Activated naive CD4-positive, alpha-beta T cell treated with anti-CD3 and anti-CD28 coated beads for 36 hours (primary cell): ENCODE data around the gene PHYHIPL. TPM values are rescaled to one million over a fixed set of nuclear protein-coding genes. Genes with fewer than 3 reads are reported as not detected.

Experiments used
- CTCF ChIA-PET: fragments of 350-600 bp; sonication (Branson Sonifier 250); formaldehyde crosslinking; loops from one replicate; lab custom pipeline; 2021; ENCODE audit warnings: antibody characterized with exemption; lab: Charles Lee
- DNase-seq: peaks from one replicate; pipeline ENCODE4 v3.0.0-alpha.2; 2020
- H3K27ac Mint-ChIP-seq: one replicate; pipeline ENCODE4 v1.8.0; 2021; ENCODE audit warnings: mild to moderate bottlenecking, mixed read lengths
- H3K27me3 Mint-ChIP-seq: one replicate; pipeline ENCODE4 v1.8.0; 2021; ENCODE audit warnings: low read depth, mixed read lengths
- H3K36me3 Mint-ChIP-seq: one replicate; pipeline ENCODE4 v1.8.0; 2021; ENCODE audit warnings: low read depth, mixed read lengths
- H3K4me1 Mint-ChIP-seq: one replicate; pipeline ENCODE4 v1.8.0; 2021; ENCODE audit warnings: low read depth, mixed read lengths
- H3K4me3 Mint-ChIP-seq: one replicate; pipeline ENCODE4 v1.8.0; 2021; ENCODE audit warnings: mild to moderate bottlenecking, moderate library complexity, mixed read lengths
- H3K9me3 Mint-ChIP-seq: one replicate; pipeline ENCODE4 v1.8.0; 2021; ENCODE audit warnings: mixed read lengths
- intact Hi-C: fragments of 100-400 bp; cut with micrococcal nuclease; formaldehyde crosslinking; loops from one replicate; pipeline ENCODE4 v1.15.1; 2023
- total RNA-seq, 2 experiments: library from RNA; stranded (reverse); gene quantifications; one replicate each; pipeline ENCODE4 v1.2.3, GENCODE V29; 2021

PHYHIPL gene
- total RNA-seq, 2 experiments from 2014 or later: not detected

DNA sequence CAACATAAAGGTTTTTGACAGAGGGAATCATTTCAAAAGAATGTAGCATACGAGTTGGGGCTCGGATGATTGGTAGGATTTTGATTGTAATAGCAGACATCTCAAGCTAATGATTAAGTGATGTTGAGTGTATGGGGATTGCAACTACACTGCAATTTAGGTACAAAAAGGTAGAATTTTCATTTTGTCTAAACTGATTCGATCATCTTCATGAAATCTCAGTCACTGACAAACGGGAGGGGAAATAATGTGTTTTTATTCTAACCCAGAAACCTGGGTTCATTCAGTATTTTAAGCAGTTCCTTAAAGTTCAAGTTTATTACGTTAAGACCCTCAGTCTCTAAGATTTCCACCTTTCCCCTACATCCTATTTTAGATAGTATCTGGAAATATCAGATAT, 3.9 kb upstream of the PHYHIPL start:
- Mint-ChIP-seq H3K4me1 (peaks cover 7% of the 10 kb centered on the region), H3K4me3 (no peak overlapping the region), H3K36me3 (peaks cover 3% of the 10 kb centered on the region), H3K9me3 (peaks cover 8% of the 10 kb centered on the region), H3K27ac (no peak overlapping the region), H3K27me3 (peaks cover 21% of the 10 kb centered on the region)
- intact Hi-C loops: no loop called here
- no peak for DNase-seq
- CTCF ChIA-PET: no interaction called here

DNA sequence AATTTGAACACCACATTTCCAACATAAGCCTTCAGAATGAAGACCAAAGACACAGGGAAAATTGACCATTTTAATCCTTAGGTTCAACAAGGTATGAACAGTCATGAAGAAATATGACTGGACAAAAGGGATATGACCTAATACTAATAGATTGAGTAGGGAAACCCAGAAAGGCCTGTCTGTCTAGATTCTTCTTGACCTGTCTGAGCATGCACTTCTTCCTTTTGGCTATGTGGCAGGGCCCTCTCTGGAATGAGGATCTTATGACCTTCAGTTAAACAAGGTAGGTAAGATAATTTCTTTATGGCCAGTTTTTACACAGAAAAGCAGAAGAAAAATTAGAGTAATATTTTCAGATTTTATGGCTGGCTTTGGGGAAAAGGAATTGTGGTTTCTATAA, 3.0 kb upstream of the PHYHIPL start:
- peaks cover 24% of the 10 kb centered on the region for H3K27me3 Mint-ChIP-seq
- H3K4me3 Mint-ChIP-seq: no peak overlapping the region
- intact Hi-C loops: no loop called here
- peaks cover 7% of the 10 kb centered on the region for H3K4me1 Mint-ChIP-seq
- H3K36me3 Mint-ChIP-seq: peaks cover 3% of the 10 kb centered on the region
- no peak for DNase-seq
- CTCF ChIA-PET: no interaction called here
- H3K27ac Mint-ChIP-seq: no peak overlapping the region
- peaks cover 6% of the 10 kb centered on the region for H3K9me3 Mint-ChIP-seq

DNA sequence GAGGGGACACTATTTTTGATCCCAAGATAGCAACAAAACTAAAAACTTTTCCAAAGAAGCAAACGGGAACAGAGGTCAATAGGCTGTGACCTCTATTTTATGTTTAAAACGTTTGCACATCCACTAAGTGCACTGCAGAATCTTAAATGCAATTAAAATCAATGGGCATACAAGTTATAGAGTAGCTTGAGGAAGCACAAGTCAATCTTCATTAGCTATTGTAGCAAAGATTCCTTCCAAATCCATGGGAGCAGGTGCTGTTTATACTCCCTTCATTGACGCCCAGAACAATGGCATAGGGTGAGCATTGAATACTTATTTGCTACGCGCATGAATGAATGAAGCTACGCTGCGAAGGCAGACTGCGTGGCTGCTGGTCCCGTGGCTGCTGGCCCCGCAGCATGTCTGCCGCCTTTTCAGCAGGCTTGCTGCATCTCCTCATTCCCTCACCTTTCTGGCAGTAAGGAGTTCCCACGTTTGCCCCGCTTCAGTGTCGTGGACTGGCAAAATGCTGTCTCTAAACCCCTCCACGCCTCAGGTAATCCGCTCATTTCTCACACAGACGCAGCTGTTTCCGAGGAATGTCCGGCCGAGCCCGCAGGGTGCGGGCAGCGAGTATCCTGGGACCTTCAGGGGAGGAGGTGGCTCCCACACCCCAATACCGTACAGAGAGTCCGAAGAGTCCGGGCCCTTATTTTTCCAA, 754 bp upstream of the PHYHIPL start:
- DNase-seq: no peak
- H3K27ac Mint-ChIP-seq: no peak overlapping the region
- H3K4me3 Mint-ChIP-seq: no peak overlapping the region
- H3K36me3 Mint-ChIP-seq: peaks cover 3% of the 10 kb centered on the region
- peaks cover 7% of the 10 kb centered on the region for H3K4me1 Mint-ChIP-seq
- H3K9me3 Mint-ChIP-seq: peaks cover 6% of the 10 kb centered on the region
- CTCF ChIA-PET: interaction anchor here (0.7 kb wide), 1 partner anchor 12 kb away, joined by 3 read pairs; no protein-coding TSS in a partner anchor
- intact Hi-C loops: no loop called here
- peaks cover 27% of the 10 kb centered on the region for H3K27me3 Mint-ChIP-seq

DNA sequence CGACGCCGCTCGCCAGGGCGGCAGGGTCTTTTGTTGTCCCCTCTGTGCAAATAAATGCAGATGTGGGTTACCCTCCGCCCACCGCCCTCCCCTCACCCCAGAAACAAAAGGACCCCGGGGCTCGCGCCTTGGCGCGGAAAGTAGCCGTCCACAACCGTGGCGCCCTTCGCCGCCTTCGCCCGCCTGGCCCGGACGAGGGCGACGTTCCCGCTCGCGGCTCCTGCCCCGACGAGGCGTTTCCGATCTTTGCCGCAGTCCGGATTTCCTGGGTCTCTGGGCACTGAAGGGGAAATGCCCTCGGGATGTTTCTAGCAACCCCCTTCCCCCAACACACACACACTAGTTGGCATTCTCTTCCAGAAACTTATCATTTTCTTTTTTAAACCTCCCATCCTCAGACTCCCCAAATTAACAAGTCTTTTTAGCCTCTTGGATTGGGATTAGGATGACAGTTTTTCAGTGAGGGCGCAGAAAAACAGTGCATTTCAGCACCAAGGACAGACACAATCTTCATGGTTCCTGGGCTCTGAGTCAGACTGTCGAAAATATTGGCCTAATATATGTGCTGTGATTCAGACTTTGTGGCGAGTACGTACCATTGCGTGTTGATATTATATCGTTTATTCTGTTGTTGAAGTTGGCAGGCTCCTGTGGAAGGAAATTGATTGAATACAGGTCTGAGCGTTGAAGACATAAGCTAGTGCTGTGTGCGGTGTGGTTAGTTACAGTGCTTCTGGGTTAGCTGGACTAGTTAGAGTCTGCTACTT, 771 bp downstream of the PHYHIPL start:
- intact Hi-C loops: no loop called here
- H3K27me3 Mint-ChIP-seq: peaks cover 27% of the 10 kb centered on the region
- peaks cover 3% of the 10 kb centered on the region for H3K36me3 Mint-ChIP-seq
- H3K9me3 Mint-ChIP-seq: peaks cover 6% of the 10 kb centered on the region
- no peak overlapping the region for H3K27ac Mint-ChIP-seq
- DNase-seq: no peak
- CTCF ChIA-PET: no interaction called here
- H3K4me1 Mint-ChIP-seq: peaks cover 7% of the 10 kb centered on the region
- H3K4me3 Mint-ChIP-seq: no peak overlapping the region

DNA sequence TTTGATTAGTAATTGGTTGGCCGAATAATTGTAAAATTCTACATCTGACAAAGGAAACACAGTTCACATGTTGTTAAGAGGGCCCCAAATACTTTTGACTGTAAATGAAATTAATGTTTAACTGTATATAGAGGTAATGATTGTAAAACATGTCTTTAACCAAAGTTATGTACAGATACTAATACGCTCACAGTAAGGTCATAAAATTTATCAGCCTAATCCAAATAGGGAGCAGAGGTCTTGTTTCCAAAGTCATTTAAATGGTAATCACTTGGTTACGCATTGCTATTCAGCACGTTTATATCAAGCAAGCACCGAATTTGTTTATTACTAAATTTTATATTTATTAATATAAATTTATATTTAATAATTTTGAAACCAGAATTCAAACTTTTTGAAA, 1.4 kb downstream of the PHYHIPL start:
- Mint-ChIP-seq H3K27ac (no peak overlapping the region), H3K4me1 (peaks cover 7% of the 10 kb centered on the region), H3K9me3 (peaks cover 6% of the 10 kb centered on the region), H3K36me3 (peaks cover 3% of the 10 kb centered on the region), H3K4me3 (no peak overlapping the region), H3K27me3 (peaks cover 27% of the 10 kb centered on the region)
- CTCF ChIA-PET: no interaction called here
- intact Hi-C loops: no loop called here
- DNase-seq: no peak

DNA sequence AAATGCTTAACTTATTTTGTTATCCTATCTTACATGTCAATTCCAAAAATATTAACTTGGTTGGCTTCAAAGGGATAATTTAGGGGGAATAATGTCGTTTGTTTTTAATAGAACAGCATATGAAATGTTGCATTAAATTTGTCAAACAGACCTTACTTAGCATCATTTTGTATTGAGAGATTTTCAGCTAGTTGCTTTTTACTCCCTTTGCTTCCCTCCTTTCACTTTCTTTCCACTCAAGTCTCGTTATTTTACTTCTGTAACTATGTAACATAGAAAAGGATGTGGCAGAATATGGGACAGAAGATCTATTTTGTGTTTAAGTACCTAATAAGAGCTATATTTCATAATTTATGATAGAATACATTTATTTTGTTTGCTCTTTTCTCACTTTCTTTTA, 2.6 kb downstream of the PHYHIPL start:
- intact Hi-C loops: no loop called here
- Mint-ChIP-seq H3K4me1 (peaks cover 7% of the 10 kb centered on the region), H3K27me3 (peaks cover 23% of the 10 kb centered on the region), H3K36me3 (peaks cover 3% of the 10 kb centered on the region), H3K9me3 (peaks cover 4% of the 10 kb centered on the region), H3K27ac (no peak overlapping the region), H3K4me3 (no peak overlapping the region)
- no peak for DNase-seq
- CTCF ChIA-PET: no interaction called here

DNA sequence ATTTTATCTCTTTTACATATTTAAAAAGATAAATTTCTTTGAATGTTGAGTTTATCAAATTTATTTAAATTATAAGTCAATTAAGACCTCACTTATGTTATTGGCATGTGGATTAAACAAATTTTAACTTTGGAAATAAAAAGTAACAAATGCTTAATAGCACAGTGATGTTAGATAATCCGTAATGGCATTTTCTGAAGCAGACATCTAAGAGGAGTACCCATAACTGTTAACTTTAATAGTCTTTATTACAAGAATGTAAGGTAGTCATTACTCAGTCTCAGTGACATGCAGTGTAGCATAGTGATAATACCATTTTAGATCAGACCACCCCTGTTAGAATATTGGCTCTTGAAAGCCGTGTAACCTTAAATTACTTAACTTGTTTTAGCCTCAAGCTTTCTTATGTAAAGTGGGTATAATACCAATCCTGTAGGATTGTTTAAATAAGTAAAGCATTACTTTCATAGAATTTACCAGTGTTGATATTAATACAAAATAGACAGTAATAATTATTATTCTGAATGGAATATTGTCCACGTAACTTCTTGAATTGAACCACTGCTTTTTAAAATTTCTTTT, 4.3 kb downstream of the PHYHIPL start:
- peaks cover 15% of the 10 kb centered on the region for H3K27me3 Mint-ChIP-seq
- H3K4me1 Mint-ChIP-seq: peaks cover 7% of the 10 kb centered on the region
- no peak overlapping the region for H3K27ac Mint-ChIP-seq
- CTCF ChIA-PET: interaction anchor here (1.2 kb wide), 1 partner anchor 37 kb away, joined by 5 read pairs; no protein-coding TSS in a partner anchor
- intact Hi-C loops: loop anchor here (2.0 kb wide), 1 partner anchor 228 kb away; no protein-coding TSS in a partner anchor
- DNase-seq: no peak
- no peak overlapping the region for H3K4me3 Mint-ChIP-seq
- peaks cover 4% of the 10 kb centered on the region for H3K9me3 Mint-ChIP-seq
- H3K36me3 Mint-ChIP-seq: peaks cover 3% of the 10 kb centered on the region

DNA sequence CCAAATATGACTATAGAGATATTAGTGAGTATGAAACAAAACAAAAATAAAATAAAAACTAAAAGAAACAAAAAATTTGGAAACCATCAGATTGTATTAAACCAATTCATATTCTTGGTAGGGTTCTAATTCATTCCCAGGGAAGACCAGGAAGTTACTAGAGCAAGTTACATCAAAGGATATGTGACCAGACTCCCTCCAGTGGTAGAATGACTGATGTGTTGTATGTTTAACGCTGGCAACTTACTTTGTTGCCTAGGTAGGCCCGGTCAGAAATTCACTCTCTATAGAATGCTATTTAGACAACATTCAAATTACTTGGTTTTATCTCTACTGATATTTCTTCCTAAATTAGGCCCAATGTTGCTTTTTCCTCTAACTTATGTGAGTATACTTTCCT, 5.2 kb downstream of the PHYHIPL start:
- peaks cover 5% of the 10 kb centered on the region for H3K4me1 Mint-ChIP-seq
- DNase-seq: no peak

DNA sequence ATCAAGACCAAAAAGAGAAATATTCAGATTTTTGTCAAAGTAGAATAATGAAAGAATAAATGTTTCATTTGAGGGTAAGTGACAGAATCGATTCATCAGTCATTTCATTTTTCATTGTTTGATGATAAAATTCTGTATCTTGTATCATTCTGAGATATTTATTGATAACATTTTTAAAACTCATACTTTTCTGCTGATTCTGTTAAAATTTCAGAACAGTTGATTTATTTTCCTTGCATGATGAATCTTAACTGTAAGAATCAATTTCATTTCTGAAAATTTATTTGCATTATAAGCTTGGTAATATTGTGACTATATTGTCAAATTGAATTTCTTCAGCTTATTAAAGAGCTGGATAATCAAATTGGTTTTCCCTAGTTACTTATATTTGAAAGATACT, 13.9 kb downstream of the PHYHIPL start:
- no peaks in the 10 kb centered on the region for H3K4me1 Mint-ChIP-seq
- no peaks in the 10 kb centered on the region for H3K36me3 Mint-ChIP-seq
- CTCF ChIA-PET: no interaction called here
- peaks cover 7% of the 10 kb centered on the region for H3K9me3 Mint-ChIP-seq
- no peak for DNase-seq
- H3K27me3 Mint-ChIP-seq: no peaks in the 10 kb centered on the region
- no peak overlapping the region for H3K27ac Mint-ChIP-seq
- no peak overlapping the region for H3K4me3 Mint-ChIP-seq
- intact Hi-C loops: no loop called here

More for the DNA sequence above, 5.2 kb downstream of the PHYHIPL start:
- peaks cover 12% of the 10 kb centered on the region for H3K27me3 Mint-ChIP-seq
- intact Hi-C loops: loop anchor here (2.0 kb wide), 1 partner anchor 229 kb away; no protein-coding TSS in a partner anchor
- peaks cover 6% of the 10 kb centered on the region for H3K9me3 Mint-ChIP-seq
- H3K36me3 Mint-ChIP-seq: peaks cover 3% of the 10 kb centered on the region
- H3K4me3 Mint-ChIP-seq: no peak overlapping the region
- no peak overlapping the region for H3K27ac Mint-ChIP-seq
- CTCF ChIA-PET: no interaction called here

DNA sequence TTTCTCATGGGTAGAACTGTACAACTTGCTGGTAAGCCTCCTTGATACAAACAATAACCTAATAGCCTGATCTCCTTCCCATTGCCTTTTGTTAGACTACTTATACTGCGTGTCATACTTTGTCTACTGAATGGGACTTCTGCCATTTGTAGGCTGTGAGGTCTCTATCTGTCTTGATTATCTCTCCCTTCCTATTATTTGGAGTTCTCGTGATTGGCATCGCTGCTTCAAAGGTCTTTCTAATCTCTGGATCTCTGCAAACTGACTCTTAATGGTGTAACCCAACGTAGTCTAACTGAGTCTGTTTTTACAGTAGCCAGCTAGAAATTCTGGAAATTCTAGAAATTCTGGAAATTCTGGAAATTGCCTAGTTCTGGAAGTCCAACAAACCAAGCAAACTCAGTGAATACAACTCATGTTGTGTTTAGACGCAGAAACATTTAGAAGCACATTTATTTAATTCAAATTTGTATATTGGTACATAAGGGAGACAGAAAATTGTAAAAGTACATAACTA, 29.8 kb downstream of the PHYHIPL start:
- Mint-ChIP-seq H3K4me1 (no peaks in the 10 kb centered on the region), H3K27ac (no peak overlapping the region), H3K4me3 (no peak overlapping the region), H3K27me3 (no peaks in the 10 kb centered on the region), H3K9me3 (peaks cover 8% of the 10 kb centered on the region), H3K36me3 (no peaks in the 10 kb centered on the region)
- CTCF ChIA-PET: no interaction called here
- intact Hi-C loops: no loop called here
- no peak for DNase-seq

DNA sequence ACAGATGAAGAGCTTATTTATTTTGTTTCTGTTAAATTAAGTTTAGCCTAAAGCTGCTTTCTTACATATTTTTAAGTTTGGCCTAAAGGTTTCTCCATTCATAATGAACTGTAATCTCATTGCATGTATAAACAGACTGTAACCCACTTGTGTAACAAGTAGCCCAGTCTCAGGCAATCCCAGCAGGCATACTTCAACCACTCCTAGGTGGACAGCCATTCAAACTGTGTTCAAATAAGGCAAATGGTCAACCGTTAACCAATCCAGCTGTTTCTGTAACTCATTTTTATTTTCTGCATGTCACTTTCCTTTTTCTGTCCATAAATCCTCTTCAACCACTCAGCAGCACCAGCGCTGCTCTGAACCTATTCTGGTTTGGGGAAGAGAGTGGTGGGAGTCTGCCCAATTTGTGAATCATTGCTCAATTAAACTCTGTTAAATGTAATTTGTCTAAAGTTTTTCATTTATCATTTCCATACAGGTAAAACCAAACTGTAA, 35.9 kb downstream of the PHYHIPL start:
- CTCF ChIA-PET: interaction anchor here (0.8 kb wide), 1 partner anchor 9 kb away, joined by 4 read pairs; no protein-coding TSS in a partner anchor
- H3K4me1 Mint-ChIP-seq: no peaks in the 10 kb centered on the region
- intact Hi-C loops: no loop called here
- DNase-seq: no peak
- H3K4me3 Mint-ChIP-seq: no peak overlapping the region
- no peaks in the 10 kb centered on the region for H3K36me3 Mint-ChIP-seq
- no peak overlapping the region for H3K27ac Mint-ChIP-seq
- H3K27me3 Mint-ChIP-seq: no peaks in the 10 kb centered on the region
- peaks cover 6% of the 10 kb centered on the region for H3K9me3 Mint-ChIP-seq

DNA sequence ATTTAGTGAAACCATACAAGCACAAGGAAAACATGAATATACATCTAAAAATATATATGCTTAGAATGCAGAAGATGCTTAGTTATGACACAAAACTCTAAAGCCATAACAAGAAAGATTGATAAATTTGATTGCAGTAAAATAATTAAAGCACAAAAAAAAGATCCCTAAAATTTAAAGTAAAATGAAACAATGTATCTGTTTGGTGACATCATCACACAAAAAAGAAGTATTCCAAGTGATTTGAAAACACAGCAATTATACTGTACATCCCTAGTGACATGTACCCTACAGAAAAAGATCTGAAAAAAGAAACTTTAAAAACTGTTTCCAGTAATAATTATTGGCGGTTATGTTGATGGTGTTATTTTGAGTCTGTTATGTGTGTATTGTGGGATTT, 37.7 kb downstream of the PHYHIPL start:
- intact Hi-C loops: no loop called here
- peaks cover 4% of the 10 kb centered on the region for H3K9me3 Mint-ChIP-seq
- no peak overlapping the region for H3K27ac Mint-ChIP-seq
- DNase-seq: no peak
- H3K27me3 Mint-ChIP-seq: no peaks in the 10 kb centered on the region
- no peaks in the 10 kb centered on the region for H3K4me1 Mint-ChIP-seq
- CTCF ChIA-PET: no interaction called here
- no peak overlapping the region for H3K4me3 Mint-ChIP-seq
- no peaks in the 10 kb centered on the region for H3K36me3 Mint-ChIP-seq
